ENCODE measurements around the gene CRYGN. TPM values are rescaled to one million over a fixed set of nuclear protein-coding genes. Genes with fewer than 3 reads are reported as not detected.
A peak's percentile ranks its signal among the peaks of the same experiment; 100 is the strongest.

CRYGN gene
- total and polyA plus RNA-seq, 4 donors: under 0.01 to 0.02 TPM; not detected in 2

DNA sequence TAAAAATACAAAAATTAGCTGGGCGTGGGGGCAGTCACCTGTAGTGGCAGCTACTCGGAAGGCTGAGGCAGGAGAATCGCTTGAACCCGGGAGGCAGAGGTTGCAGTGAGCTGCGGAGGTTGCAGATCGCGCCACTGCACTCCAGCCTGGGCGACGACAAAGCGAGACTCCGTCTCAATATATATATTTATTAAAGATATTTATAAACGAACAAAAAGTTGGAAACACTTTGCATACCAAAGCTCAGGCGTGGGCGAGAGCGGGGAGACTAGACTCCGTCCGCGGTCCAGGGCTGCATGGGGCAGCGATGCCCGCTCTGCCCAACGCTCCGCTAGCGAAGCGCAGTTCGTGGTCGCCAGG, 7.9 kb upstream of the CRYGN start:
- H3K4me3 ChIP-seq (ENCODE audit: low read depth in 1 of 3, low read length in 3 of 3): peak overlapping the region in 1 of 3 donors; percentile 77
- H3K4me1 ChIP-seq (ENCODE audit: control insufficient read depth in 4 of 4, insufficient read depth in 4 of 4, low read length in 3 of 4): peaks cover 0 to 2% (median 0%) of the 10 kb centered on the region in 4 donors
- H3K9me3 ChIP-seq (ENCODE audit: control insufficient read depth in 4 of 4, low read length in 3 of 4): no peaks in the 10 kb centered on the region
- no peak overlapping the region for H3K27ac ChIP-seq (ENCODE audit: low read depth in 1 of 2, low read length in 2 of 2)
- WGBS: 73% methylated on average over 26 of the region's 26 CpGs
- no peak overlapping the region for H3K9ac ChIP-seq (ENCODE audit: low read depth in 1 of 2, low read length in 2 of 2)
- no peaks in the 10 kb centered on the region for H3K36me3 ChIP-seq (ENCODE audit: control insufficient read depth in 4 of 4, insufficient read depth in 3 of 4, low read depth in 1 of 4, low read length in 3 of 4)
- TF ChIP-seq HNF4G (IDR thresholded peaks at IDR 0.05) (no peak), RAD21 (IDR thresholded peaks at IDR 0.05) (no peak), REST (IDR thresholded peaks at IDR 0.05) (no peak), FOXA2 (IDR thresholded peaks at IDR 0.05) (no peak)
- no peak for DNase-seq (ENCODE audit: low spot score)
- no peaks in the 10 kb centered on the region for H3K27me3 ChIP-seq (ENCODE audit: control insufficient read depth in 4 of 4, insufficient read depth in 4 of 4, low read length in 3 of 4)

DNA sequence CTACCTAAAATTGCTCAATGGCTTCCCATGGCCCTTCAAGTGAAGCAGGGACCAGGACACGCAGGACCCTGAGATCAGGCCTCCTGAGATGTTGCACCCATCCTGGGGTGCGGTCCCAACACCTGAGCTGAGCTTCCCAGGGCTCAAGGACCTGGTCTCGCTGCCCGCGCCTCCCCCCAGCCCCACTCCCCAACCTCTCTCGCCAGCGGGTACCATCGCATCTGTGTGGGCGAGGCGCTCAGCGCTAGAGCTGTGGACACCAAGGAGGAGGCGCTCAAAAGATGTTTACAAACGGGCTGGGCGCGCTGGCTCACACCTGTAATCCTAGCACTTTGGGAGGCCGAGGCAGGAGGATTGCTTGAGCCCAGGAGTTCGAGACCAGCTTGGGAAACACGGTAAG, 7.4 kb upstream of the CRYGN start:
- Histone ChIP-seq H3K9me3 (ENCODE audit: control insufficient read depth in 4 of 4, low read length in 3 of 4) (no peaks in the 10 kb centered on the region), H3K27me3 (ENCODE audit: control insufficient read depth in 4 of 4, insufficient read depth in 4 of 4, low read length in 3 of 4) (no peaks in the 10 kb centered on the region), H3K9ac (ENCODE audit: low read depth in 1 of 2, low read length in 2 of 2) (no peak overlapping the region), H3K36me3 (ENCODE audit: control insufficient read depth in 4 of 4, insufficient read depth in 3 of 4, low read depth in 1 of 4, low read length in 3 of 4) (no peaks in the 10 kb centered on the region), H3K27ac (ENCODE audit: low read depth in 1 of 2, low read length in 2 of 2) (no peak overlapping the region), H3K4me3 (ENCODE audit: low read depth in 1 of 3, low read length in 3 of 3) (no peak overlapping the region), H3K4me1 (ENCODE audit: control insufficient read depth in 4 of 4, insufficient read depth in 4 of 4, low read length in 3 of 4) (peaks cover 0 to 2% (median 0%) of the 10 kb centered on the region in 4 donors)
- WGBS: 97% methylated on average over 18 of the region's 18 CpGs
- DNase-seq (ENCODE audit: low spot score): no peak
- TF ChIP-seq, protein P1, sequence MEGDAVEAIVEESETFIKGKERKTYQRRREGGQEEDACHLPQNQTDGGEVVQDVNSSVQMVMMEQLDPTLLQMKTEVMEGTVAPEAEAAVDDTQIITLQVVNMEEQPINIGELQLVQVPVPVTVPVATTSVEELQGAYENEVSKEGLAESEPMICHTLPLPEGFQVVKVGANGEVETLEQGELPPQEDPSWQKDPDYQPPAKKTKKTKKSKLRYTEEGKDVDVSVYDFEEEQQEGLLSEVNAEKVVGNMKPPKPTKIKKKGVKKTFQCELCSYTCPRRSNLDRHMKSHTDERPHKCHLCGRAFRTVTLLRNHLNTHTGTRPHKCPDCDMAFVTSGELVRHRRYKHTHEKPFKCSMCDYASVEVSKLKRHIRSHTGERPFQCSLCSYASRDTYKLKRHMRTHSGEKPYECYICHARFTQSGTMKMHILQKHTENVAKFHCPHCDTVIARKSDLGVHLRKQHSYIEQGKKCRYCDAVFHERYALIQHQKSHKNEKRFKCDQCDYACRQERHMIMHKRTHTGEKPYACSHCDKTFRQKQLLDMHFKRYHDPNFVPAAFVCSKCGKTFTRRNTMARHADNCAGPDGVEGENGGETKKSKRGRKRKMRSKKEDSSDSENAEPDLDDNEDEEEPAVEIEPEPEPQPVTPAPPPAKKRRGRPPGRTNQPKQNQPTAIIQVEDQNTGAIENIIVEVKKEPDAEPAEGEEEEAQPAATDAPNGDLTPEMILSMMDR (IDR thresholded peaks at IDR 0.05; ENCODE audit: low read depth, low read length, missing input control): no peak
- TF ChIP-seq SP1 (IDR thresholded peaks at IDR 0.05): no peak
- no peak for TF ChIP-seq FOXA1 (IDR thresholded peaks at IDR 0.05)
- TF ChIP-seq JUND (IDR thresholded peaks at IDR 0.05): no peak
- no peak for TF ChIP-seq HNF4A (conservative IDR thresholded peaks at IDR 0.05)
- no peak for TF ChIP-seq HNF4G (IDR thresholded peaks at IDR 0.05)
- TF ChIP-seq, protein P2, sequence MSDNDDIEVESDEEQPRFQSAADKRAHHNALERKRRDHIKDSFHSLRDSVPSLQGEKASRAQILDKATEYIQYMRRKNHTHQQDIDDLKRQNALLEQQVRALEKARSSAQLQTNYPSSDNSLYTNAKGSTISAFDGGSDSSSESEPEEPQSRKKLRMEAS (IDR thresholded peaks at IDR 0.05): no peak
- TF ChIP-seq ZBTB33 (IDR thresholded peaks at IDR 0.05): no peak

DNA sequence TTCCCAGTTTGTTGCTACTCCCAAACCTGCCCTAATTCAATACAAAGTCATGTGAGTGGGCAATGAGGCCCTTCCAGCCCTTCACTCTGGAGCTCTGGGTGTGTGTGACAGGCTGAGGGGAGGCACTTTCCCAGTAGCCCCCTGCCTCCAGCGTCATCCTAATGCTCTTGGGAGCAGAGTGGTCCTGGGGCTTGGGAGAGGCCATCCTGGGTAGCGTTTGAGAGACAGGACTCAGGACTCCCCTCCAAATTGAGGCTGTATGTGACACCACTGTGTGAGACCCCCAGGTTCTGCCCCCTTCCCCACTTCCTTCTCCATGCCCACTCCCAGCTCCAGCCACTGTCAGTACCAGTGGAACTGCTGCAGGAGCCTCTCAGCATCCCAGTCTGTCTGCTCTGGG, 6.5 kb upstream of the CRYGN start:
- WGBS: 92% methylated on average over 2 of the region's 2 CpGs
- DNase-seq (ENCODE audit: low spot score): no peak
- TF ChIP-seq, protein P1 (IDR thresholded peaks at IDR 0.05; ENCODE audit: low read depth, low read length, missing input control): no peak
- no peak for TF ChIP-seq GABPA (IDR thresholded peaks at IDR 0.05 in 1 of 2, conservative IDR thresholded peaks at IDR 0.05 in 1 of 2)
- TF ChIP-seq, protein P2 (IDR thresholded peaks at IDR 0.05): no peak
- no peak for TF ChIP-seq TAF1 (conservative IDR thresholded peaks at IDR 0.05)
- TF ChIP-seq NR2F2 (IDR thresholded peaks at IDR 0.05): no peak
- Histone ChIP-seq H3K9me3 (ENCODE audit: control insufficient read depth in 4 of 4, low read length in 3 of 4) (no peaks in the 10 kb centered on the region), H3K4me3 (ENCODE audit: low read depth in 1 of 3, low read length in 3 of 3) (no peak overlapping the region), H3K4me1 (ENCODE audit: control insufficient read depth in 4 of 4, insufficient read depth in 4 of 4, low read length in 3 of 4) (peaks cover 0 to 2% (median 0%) of the 10 kb centered on the region in 4 donors), H3K9ac (ENCODE audit: low read depth in 1 of 2, low read length in 2 of 2) (no peak overlapping the region), H3K36me3 (ENCODE audit: control insufficient read depth in 4 of 4, insufficient read depth in 3 of 4, low read depth in 1 of 4, low read length in 3 of 4) (no peaks in the 10 kb centered on the region), H3K27me3 (ENCODE audit: control insufficient read depth in 4 of 4, insufficient read depth in 4 of 4, low read length in 3 of 4) (no peaks in the 10 kb centered on the region), H3K27ac (ENCODE audit: low read depth in 1 of 2, low read length in 2 of 2) (no peak overlapping the region)

Measured in liver (tissue), 9 donors.